ENCODE measurements around the gene ITGB2. TPM values are rescaled to one million over a fixed set of nuclear protein-coding genes. Genes with fewer than 3 reads are reported as not detected.

Gene ITGB2
- total RNA-seq, 1 donor from 2014 or later = 11.5 TPM

GRCh38 chr21:44943686-44944550 is 23.2 kb upstream of the ITGB2 start:
- peak; percentile 63 for DNase-seq (ENCODE audit: low spot score)
- intact Hi-C loops (cut with DNase I) = no loop called here

DNA sequence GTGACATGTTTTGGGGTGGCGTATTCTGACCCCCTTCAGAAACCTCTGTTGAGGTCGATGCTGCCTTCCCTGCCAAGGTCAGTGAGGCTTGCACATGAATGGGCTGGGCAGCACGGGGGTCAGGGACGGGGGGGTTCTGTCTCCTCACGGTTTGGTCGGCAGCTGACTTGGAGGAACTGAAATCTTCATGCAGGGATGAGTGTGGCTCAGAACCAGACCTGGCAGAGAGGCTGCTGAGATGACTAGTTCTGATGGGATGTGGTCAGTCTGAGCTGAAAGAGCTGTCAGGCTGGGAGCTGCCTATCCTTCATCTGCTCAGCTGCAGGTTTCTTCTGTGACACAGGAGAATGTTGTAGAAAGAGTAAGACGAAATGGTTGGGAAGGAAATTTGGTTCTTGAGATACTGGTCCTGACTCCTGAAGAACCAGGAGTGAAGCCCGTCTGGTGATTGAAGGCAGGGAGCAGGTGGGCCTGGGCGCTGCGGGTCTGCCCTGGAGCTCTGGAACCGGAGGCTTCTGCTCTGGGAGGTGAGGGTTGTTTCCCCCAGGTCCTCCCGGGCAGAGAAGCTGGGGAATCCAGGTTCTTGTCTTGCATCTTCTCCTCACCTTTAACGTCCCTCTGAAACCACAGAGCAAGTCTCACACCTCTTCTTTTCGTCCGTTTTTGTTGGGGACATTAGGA is 22.4 kb upstream of the ITGB2 start:
- intact Hi-C loops (cut with DNase I) = no loop called here
- peak; percentile 54 for DNase-seq (ENCODE audit: low spot score)

DNA sequence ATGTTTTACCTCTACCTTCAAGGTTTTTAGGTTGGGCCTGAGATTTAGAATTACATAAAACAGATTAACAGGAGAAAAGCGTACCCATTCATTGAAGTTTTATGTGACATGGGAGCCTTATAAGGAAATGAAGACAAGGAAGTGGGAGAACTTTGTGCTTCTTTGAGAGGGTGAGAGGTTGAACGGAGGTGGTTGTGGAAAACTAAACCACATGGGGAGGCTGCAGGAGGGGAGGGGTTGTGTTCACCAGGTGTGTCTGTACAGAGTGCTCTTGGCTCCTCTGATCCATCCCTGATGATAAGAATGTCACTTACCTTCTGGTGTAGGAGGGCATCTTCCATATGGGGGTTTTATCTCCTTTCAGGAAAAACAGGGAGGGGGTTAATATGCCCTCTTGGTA is 21.9 kb upstream of the ITGB2 start:
- intact Hi-C loops (cut with DNase I) = no loop called here
- DNase-seq (ENCODE audit: low spot score) = no peak

DNA sequence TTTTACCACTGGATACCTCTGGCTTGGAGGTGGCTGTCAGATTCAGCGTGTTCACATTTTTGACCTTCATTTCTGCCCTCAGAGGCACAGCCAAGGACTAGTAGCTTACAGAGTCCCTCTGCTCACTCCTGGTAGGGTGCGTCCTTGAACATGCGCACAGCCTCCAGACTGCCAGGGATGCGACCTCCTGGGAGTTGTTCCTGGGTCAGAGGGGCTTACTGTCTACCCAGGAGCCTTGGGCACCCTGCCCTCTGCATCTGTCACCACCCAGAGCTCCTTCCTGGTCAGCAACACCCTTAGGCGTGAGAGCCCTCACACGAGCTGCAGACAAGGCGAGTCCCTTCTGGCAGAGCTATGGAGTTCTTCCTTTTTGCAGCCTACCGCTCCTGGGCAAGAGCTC is 20.9 kb upstream of the ITGB2 start:
- intact Hi-C loops (cut with DNase I) = no loop called here
- peak; percentile 72 for DNase-seq (ENCODE audit: low spot score)

GRCh38 chr21:44940116-44940631 is 19.5 kb upstream of the ITGB2 start:
- intact Hi-C loops (cut with DNase I) = no loop called here
- DNase-seq (ENCODE audit: low spot score) = peak; percentile 75

DNA sequence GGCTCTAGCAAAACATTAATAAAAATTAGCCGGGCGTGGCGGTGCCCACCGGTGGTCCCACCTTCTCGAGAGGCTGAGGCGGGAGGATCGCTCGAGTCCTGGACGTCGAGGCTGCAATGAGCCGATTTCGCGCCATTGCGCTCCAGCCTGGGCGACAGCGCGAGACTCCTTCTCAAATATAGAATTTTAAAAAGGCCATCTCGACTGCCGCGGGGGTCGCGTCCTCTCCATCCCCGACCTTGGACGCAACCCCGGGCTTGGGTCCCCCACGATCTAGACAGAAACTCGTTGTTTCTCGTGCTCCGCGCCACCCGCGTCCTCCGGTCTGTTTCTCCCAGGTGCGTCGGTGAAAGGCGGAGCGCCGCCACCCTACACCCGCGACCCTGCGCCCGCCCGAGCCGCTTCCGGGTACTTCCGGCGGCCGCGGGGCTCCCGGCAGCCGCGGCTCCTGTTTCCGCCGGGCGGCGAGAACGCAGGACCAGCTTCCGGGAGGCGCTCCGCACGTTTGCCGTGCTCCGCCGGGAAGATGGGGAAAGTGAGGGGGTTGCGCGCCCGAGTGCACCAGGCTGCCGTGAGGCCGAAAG is 18.9 kb upstream of the ITGB2 start, which contains the start of gene SLX9:
Gene SLX9, plus strand, starts transcription at position 498 of the 584 bp plus-strand sequence. Its CDS starts 29 bp downstream, at position 527.
- peak; percentile 85 for DNase-seq (ENCODE audit: low spot score)
- intact Hi-C loops (cut with DNase I) = loop anchor here (10.0 kb wide), 1 partner anchor 125 kb away; the partner anchor contains the start of gene SUMO3

GRCh38 chr21:44938772-44939531 is 18.3 kb upstream of the ITGB2 start:
- DNase-seq (ENCODE audit: low spot score) = peak; percentile 58
- intact Hi-C loops (cut with DNase I) = loop anchor here (10.0 kb wide), 1 partner anchor 124 kb away; the partner anchor contains the start of gene SUMO3

DNA sequence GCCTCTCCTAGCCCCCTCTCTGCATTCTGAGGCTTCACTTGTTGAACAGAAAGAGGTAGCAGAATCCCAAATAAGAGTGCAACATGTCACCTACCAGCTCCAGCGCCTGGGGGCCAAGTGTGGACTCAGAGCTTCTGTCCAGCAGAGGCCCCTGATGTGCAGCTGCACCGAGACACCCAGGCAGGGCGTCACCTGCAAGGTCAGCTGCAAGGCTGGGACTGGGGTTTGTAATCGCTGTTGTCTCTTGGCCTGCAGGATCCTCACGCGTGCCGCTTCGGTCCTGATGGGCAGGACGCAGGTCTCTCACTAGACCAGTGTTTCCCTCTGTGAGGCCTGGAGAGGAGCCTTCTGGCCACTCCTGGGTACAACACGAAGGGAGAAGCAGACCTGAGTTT is 14.8 kb upstream of the ITGB2 start:
- no peak for DNase-seq (ENCODE audit: low spot score)
- intact Hi-C loops (cut with DNase I) = loop anchor here (10.0 kb wide), 1 partner anchor 121 kb away; the partner anchor contains the start of gene SUMO3

GRCh38 chr21:44934797-44935532 is 14.3 kb upstream of the ITGB2 start:
- intact Hi-C loops (cut with DNase I) = loop anchor here (10.0 kb wide), 1 partner anchor 120 kb away; the partner anchor contains the start of gene SUMO3
- no peak for DNase-seq (ENCODE audit: low spot score)

DNA sequence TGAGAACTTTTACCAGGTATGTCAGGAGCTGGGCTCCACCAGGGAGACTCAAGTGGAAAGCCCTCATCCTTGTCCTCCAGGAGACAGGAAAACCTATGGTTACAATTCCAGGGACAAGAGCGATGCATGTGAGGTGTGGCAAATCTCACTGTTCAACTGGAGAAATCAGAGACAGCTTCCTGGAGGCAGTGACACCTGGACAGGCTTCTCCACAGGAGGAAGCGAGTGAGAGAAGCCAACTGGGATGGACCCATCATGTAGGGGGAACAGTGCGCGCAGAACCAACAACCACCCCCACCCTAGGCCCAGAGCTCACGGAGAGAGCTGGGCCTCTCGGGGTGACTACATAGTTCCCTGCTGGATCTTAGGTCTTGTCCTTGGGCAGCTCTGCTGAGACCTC is 13.6 kb upstream of the ITGB2 start:
- no peak for DNase-seq (ENCODE audit: low spot score)
- intact Hi-C loops (cut with DNase I) = loop anchor here (10.0 kb wide), 1 partner anchor 119 kb away; the partner anchor contains the start of gene SUMO3

DNA sequence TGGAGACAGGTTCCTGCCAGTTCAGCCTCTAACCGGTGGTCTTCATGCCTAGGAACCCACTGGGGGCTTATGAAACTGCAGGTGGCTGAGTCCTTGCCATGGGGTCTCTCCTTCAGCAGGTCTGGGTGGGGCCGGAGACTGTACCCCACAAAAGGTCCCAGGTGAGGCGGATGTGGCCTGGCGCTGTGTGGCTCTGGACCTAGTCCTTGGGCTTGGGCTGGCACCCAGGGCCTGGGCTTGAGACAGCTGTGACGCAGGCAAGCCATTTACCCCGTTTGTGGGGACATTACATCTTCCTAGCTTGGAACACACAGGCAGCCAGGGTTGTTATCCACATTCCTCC is 13.2 kb upstream of the ITGB2 start:
- no peak for DNase-seq (ENCODE audit: low spot score)

GRCh38 chr21:44933199-44933917 is 12.7 kb upstream of the ITGB2 start:
- DNase-seq (ENCODE audit: low spot score) = no peak
- intact Hi-C loops (cut with DNase I) = loop anchor here (2.0 to 10.0 kb wide), 2 partner anchors 41 to 119 kb away; partner anchors contain the start of gene SUMO3

More for the DNA sequence above, 13.2 kb upstream of the ITGB2 start:
- intact Hi-C loops (cut with DNase I) = loop anchor here (2.0 to 10.0 kb wide), 2 partner anchors 41 to 119 kb away; partner anchors contain the start of gene SUMO3

DNA sequence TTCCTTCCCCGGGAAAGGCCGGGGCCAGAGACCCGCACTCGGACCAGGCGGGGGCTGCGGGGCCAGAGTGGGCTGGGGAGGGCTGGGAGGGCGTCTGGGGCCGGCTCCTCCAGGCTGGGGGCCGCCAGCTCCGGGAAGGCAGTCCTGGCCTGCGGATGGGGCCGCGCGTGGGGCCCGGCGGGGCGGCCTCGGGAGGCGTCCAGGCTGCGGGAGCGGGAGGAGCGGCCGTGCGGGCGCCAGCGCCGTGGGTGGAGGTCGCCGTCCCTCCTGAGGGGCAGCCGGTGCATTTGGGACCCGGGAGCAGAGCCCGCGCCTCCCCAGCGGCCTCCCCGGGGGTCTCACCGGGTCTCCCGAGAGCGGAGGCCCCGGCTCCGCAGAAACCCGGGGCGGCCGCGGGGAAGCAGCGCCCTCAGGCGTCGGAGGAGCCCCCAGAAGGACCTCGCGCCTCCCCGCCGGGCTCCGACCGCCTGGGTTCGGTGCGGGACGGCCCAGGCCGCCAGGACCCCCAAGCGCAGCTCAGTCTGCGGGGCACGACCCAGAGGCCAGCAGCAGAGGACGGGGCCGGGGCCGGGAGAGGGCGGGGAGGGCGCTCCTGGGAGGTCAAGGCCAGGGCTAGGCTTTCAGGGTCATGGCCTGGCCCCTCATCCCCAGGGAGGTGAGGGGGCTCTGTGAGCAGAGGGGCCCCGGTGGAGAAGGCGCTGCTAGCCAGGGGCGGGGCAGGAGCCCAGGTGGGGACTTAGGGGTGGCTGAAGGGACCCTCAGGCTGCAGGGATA is 11.9 kb upstream of the ITGB2 start:
- peak; percentile 89 for DNase-seq (ENCODE audit: low spot score)
- intact Hi-C loops (cut with DNase I) = loop anchor here (2.0 to 10.0 kb wide), 2 partner anchors 40 to 118 kb away; partner anchors contain the start of gene SUMO3

GRCh38 chr21:44931501-44932407 is 11.1 kb upstream of the ITGB2 start:
- intact Hi-C loops (cut with DNase I) = loop anchor here (2.0 to 10.0 kb wide), 2 partner anchors 39 to 117 kb away; partner anchors contain the start of gene SUMO3
- DNase-seq (ENCODE audit: low spot score) = no peak

GRCh38 chr21:44931137-44931500 is 10.4 kb upstream of the ITGB2 start:
- intact Hi-C loops (cut with DNase I) = loop anchor here (10.0 kb wide), 1 partner anchor 116 kb away; the partner anchor contains the start of gene SUMO3
- no peak for DNase-seq (ENCODE audit: low spot score)

DNA sequence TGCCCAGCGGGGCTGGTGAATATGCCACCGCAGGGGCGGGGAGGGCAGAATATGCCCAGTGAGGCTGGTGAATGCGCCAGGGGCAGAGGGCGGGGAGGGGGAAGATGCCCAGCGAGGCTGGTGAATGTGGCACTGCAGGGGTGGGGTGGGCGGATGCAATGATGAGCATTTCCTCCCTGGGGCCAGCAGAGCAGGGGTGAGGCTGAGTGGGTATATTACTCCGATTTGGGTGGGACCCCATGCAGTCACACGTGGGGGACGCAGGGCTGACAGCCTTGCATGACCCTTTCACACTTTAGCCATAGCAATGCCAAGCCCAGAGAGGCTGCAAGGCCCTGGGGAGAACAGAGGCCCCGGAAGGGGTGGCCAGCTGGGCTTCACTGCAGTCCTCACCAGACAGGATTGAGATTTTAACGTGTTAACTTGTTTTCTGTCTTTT is 9.9 kb upstream of the ITGB2 start:
- DNase-seq (ENCODE audit: low spot score) = no peak
- intact Hi-C loops (cut with DNase I) = loop anchor here (10.0 kb wide), 1 partner anchor 116 kb away; the partner anchor contains the start of gene SUMO3
